C4-2B (cell line): ENCODE measurements around the gene AR.

Experiments
- ZFX ChIP-seq: fragments of 450-650 bp; IDR thresholded peaks from 2 replicates; pipeline ENCODE4 v1.6.1; 2017
- TF ChIP-seq, protein P1 (sequence below): fragments of 450-650 bp; conservative IDR thresholded peaks from 2 replicates; pipeline ENCODE4 v1.5.1; 2017; ENCODE audit warnings: mild to moderate bottlenecking

GRCh38 chrX:67599532-67599931 lies 55.7 kb downstream of the AR start:
- TF ChIP-seq, protein P1, sequence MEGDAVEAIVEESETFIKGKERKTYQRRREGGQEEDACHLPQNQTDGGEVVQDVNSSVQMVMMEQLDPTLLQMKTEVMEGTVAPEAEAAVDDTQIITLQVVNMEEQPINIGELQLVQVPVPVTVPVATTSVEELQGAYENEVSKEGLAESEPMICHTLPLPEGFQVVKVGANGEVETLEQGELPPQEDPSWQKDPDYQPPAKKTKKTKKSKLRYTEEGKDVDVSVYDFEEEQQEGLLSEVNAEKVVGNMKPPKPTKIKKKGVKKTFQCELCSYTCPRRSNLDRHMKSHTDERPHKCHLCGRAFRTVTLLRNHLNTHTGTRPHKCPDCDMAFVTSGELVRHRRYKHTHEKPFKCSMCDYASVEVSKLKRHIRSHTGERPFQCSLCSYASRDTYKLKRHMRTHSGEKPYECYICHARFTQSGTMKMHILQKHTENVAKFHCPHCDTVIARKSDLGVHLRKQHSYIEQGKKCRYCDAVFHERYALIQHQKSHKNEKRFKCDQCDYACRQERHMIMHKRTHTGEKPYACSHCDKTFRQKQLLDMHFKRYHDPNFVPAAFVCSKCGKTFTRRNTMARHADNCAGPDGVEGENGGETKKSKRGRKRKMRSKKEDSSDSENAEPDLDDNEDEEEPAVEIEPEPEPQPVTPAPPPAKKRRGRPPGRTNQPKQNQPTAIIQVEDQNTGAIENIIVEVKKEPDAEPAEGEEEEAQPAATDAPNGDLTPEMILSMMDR: no peak
- no peak for TF ChIP-seq ZFX
